KBM-7 (cell line): ENCODE measurements around the gene NLGN4X.

Experiments used
- DNase-seq: peaks from one replicate; pipeline ENCODE4 v3.0.0-alpha.2; 2015
- in situ Hi-C: fragments of 300-500 bp; cut with MboI; formaldehyde crosslinking; loops from 2 replicates; pipeline ENCODE4 v1.14.3; 2020; ENCODE audit warnings: low sequenced_read_pairs, low pct_unique_long_range_greater_than_20kb, mixed read lengths

The NLGN4X gene

GRCh38 chrX:6024204-6024603 lies 204.5 kb downstream of the NLGN4X start:
- DNase-seq: no peak
- in situ Hi-C loops: no loop called here

GRCh38 chrX:6021316-6022091 lies 207.2 kb downstream of the NLGN4X start:
- DNase-seq: peak; percentile 66

GRCh38 chrX:6019076-6019475 lies 209.6 kb downstream of the NLGN4X start:
- no peak for DNase-seq
- in situ Hi-C loops: no loop called here

More at GRCh38 chrX:6021316-6022091, 207.2 kb downstream of the NLGN4X start:
- in situ Hi-C loops: no loop called here

- in situ Hi-C loops: no loop called here
- DNase-seq: no peak
Measured at GRCh38 chrX:6015423-6015822, 213.2 kb downstream of the NLGN4X start.

- DNase-seq: no peak
- in situ Hi-C loops: no loop called here
Measured at GRCh38 chrX:6012357-6012756, 216.3 kb downstream of the NLGN4X start.

GRCh38 chrX:6005856-6006255 lies 222.8 kb downstream of the NLGN4X start:
- no peak for DNase-seq
- in situ Hi-C loops: no loop called here

- in situ Hi-C loops: no loop called here
- DNase-seq: no peak
Measured at GRCh38 chrX:6004529-6004928, 224.1 kb downstream of the NLGN4X start.

GRCh38 chrX:6002056-6002455 lies 226.6 kb downstream of the NLGN4X start:
- in situ Hi-C loops: no loop called here
- no peak for DNase-seq

- in situ Hi-C loops: no loop called here
- no peak for DNase-seq
Measured at GRCh38 chrX:5998901-5999300, 229.8 kb downstream of the NLGN4X start.

- in situ Hi-C loops: no loop called here
- DNase-seq: no peak
Measured at GRCh38 chrX:5998456-5998855, 230.2 kb downstream of the NLGN4X start.

GRCh38 chrX:5991393-5991792 lies 237.3 kb downstream of the NLGN4X start:
- in situ Hi-C loops: no loop called here
- no peak for DNase-seq

GRCh38 chrX:5979338-5979737 lies 249.3 kb downstream of the NLGN4X start:
- no peak for DNase-seq

GRCh38 chrX:5976332-5976731 lies 252.3 kb downstream of the NLGN4X start:
- in situ Hi-C loops: no loop called here
- DNase-seq: no peak

More at GRCh38 chrX:5979338-5979737, 249.3 kb downstream of the NLGN4X start:
- in situ Hi-C loops: no loop called here

GRCh38 chrX:5971300-5971699 lies 257.4 kb downstream of the NLGN4X start:
- in situ Hi-C loops: no loop called here
- no peak for DNase-seq

GRCh38 chrX:5965406-5965805 lies 263.3 kb downstream of the NLGN4X start:
- DNase-seq: no peak
- in situ Hi-C loops: no loop called here

GRCh38 chrX:5959286-5959685 lies 269.4 kb downstream of the NLGN4X start:
- no peak for DNase-seq
- in situ Hi-C loops: no loop called here

GRCh38 chrX:5958523-5958922 lies 270.1 kb downstream of the NLGN4X start:
- no peak for DNase-seq
- in situ Hi-C loops: no loop called here

GRCh38 chrX:5957506-5957905 lies 271.2 kb downstream of the NLGN4X start:
- DNase-seq: no peak

GRCh38 chrX:5936438-5936837 lies 292.2 kb downstream of the NLGN4X start:
- in situ Hi-C loops: no loop called here
- no peak for DNase-seq

More at GRCh38 chrX:5957506-5957905, 271.2 kb downstream of the NLGN4X start:
- in situ Hi-C loops: no loop called here

- in situ Hi-C loops: no loop called here
Measured at GRCh38 chrX:5928224-5928623, 300.4 kb downstream of the NLGN4X start.

GRCh38 chrX:5916945-5917344 lies 311.7 kb downstream of the NLGN4X start:
- peak; percentile 0 for DNase-seq
- in situ Hi-C loops: no loop called here

More at GRCh38 chrX:5928224-5928623, 300.4 kb downstream of the NLGN4X start:
- no peak for DNase-seq
